Dedifferentiated amniotic fluid mesenchymal stem cell (primary cell): ENCODE results near the gene ITPRIP.

Experiments
- DNase-seq: peaks from one replicate; pipeline ENCODE4 v3.0.0-alpha.2; 2016; ENCODE audit errors: extremely low spot score

The ITPRIP gene

GRCh38 chr10:104326991-104327610 lies 11.2 kb downstream of the ITPRIP start:
- no peak for DNase-seq

GRCh38 chr10:104325436-104326435 lies 12.5 kb downstream of the ITPRIP start:
- DNase-seq = no peak

DNA sequence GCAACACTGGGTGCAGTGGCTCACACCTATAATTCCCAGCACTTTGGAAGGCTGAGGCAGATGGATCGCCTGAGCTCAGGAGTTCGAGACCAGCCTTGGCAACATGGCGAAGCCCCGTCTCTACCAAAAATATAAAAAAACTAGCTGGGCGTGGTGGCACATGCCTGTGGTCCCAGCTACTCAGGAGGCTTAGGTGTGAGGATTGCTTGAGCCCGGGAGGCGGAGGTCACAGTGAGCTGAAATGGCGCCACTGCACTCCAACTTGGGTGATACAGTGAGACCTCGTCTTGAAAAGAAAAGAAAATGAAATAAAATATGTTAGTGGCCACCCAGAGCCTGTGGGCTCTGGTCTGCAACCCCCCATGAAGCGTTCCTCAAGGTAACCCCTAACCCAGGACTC lies 13.3 kb downstream of the ITPRIP start:
- no peak for DNase-seq

DNA sequence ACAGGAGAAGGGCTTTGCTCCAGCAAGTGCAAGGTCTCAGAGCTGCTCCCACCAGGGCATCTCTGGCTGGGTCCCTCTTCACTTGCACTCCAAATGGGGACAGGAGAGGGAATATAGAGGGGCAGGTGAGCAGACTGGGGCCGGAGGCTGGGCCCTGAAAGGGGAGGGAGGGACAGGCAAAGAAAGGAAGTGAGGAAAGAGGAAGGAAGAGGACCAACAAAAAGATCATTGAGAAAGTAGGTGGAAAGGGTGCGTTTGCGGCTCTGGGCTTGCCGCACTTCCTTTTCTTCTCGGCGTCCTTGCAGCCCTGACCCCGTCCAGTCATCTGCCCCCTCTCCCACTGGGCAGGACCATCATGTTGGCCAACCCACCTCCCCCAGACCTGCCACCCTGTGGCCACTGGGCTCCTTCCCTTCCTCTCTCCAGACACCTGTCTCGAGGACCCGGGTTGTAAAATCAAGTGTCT lies 14.0 kb downstream of the ITPRIP start:
- DNase-seq = no peak

GRCh38 chr10:104323760-104324201 lies 14.5 kb downstream of the ITPRIP start:
- no peak for DNase-seq

GRCh38 chr10:104323085-104323484 lies 15.2 kb downstream of the ITPRIP start:
- DNase-seq = no peak

DNA sequence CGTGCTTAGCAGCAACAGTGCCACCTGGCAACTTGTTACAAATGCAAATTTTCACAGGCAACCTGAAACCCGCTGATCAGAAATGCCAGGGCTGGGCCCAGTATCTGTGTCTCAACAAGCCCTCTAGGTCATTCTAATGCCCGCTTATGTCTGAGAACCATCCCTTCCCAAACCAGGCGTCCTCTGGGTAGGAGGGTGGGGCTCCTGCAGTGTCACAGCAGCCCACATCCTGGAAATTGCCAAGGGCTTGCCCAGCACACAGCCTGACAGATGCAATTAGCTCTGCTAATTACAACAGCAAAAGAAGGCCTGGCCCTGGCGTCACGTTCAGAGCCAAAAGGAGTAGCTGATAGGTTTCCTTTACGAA lies 15.9 kb downstream of the ITPRIP start:
- DNase-seq = no peak

DNA sequence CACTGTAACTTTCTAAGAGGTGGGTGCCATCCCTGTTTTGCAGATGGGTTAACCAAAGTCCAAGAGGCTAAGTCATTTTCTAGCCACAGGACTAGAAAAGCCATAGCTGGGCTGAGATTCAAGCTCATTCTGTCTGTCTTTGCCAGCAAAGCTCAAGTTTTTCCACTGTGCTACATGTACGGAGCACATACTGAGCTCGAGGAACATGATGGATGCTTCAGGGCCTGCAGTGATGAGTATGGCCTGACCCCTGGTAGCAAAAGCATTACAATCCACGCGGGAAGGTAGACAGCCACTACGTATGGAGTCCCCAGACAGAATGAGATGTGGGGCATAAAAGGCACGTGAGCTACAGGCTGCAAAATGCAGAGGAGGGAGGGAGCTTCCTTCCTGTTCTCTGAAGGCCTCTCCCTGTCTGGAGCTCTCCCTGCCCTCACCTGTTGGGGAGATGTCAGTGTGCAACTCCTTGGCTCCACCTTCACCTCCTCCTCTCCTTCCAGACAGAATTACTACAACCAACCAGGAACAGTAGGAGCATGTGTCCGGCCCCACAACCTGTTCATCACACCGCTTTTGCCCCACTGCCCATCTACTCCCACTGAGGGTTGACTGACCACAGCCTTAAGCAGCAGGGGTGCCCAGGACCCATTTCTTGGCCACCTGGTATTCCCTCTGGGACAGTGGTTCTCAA lies 16.4 kb downstream of the ITPRIP start:
- no peak for DNase-seq

DNA sequence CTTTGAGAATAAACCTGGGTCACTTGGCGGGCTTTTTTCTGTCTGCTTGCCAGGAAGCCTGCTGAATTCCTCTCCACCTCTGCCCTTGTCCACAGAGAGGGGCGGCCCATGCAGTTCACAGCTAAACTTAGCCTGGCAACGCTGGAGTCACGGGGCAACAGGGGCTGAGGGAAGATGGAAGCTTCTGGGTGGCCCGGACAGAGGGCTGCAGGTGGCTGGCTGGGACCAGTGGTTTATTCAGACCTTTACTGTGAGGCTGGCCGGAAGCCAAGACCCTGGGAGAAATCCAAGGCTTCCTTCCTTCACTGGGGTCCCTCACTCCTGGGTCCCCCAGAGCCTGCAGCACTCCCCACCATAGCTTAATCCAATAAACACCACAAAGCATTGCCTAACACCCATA lies 17.0 kb downstream of the ITPRIP start:
- DNase-seq = no peak

GRCh38 chr10:104318810-104319741 lies 19.2 kb downstream of the ITPRIP start:
- no peak for DNase-seq

DNA sequence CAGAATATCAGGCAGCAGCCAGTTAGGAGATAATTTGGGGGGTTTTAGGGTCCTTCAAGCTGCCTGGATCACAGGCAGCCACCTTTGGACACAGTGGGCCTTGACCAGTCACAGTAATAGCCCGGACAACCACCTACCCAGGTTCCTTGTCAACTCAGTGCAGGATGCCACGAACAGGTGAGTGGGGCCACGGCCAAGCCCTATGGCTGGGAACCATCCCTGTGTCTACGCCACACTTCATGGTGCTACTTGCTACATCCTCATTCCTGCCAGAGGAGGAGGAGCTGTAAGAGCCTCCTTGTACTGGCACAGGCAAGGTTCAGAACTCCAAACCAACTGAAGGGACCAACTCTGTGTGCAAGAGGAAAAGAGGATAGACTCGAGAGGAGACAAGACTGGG lies 19.9 kb downstream of the ITPRIP start:
- DNase-seq = no peak

DNA sequence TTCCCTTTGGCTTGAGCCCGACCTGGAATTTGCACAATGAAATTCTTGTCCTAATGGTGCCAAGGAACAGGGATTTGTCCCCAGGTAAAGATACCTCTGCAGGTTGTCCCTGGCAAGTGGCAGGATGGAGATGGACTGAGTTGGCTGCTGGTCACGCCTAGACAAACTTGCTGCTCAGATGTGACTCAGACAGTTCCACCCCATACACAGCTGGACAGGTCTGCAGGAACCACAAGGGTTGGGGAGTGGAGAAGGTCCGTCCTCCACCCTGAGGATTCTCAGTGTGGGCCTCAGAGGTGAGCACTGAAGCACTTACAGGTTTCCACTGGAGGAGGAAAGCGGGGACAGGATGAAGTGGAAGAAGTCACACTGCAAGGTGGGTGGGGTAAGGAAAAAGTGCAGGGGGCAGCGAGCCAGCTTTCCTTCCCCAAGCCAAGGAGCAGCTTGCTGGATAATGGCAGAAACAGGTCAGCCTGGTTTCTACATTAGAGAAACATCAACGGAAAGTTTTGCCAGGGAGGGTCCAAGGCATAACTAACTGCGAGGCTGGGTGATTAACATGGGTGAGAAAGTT lies 20.5 kb downstream of the ITPRIP start:
- DNase-seq = no peak

- DNase-seq = peak; percentile 86
Measured at GRCh38 chr10:104317269-104317710, 21.0 kb downstream of the ITPRIP start.

DNA sequence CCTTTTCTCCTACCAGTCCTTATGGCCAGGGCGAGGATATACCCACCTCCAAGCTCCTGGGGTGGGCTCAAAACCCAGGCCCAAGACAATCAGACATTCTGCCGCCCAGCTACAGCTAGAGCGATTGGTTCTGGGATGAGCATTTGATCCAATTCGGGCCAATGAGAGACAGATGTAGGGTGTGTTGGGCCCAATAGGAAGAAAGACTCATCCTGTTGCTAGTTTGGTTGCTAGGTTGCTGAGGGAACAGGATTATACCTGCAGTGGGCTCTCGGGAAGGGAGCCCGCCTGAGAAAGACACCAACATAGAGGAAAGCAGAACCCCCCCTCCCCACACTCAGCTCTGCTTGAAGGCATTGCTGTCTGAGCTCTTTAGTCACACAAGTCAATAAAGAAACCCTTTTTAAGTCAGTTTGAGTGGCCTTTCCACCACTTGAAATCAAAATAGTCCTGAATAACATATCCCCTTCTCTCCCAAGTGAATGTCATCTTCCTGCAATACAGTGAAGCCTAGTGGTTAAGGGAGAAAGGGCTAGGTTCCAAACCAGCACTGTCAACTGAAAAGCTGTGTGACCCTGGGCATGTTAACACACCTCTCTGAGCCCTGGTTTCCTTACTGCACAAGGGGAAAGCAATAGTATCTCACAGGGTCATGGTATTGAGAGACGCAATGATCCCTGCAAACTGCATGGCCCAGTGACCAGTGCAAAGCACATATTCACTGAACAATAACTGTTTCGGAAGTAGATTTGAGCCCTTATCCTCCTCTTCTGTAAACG lies 21.8 kb downstream of the ITPRIP start:
- DNase-seq = no peak

DNA sequence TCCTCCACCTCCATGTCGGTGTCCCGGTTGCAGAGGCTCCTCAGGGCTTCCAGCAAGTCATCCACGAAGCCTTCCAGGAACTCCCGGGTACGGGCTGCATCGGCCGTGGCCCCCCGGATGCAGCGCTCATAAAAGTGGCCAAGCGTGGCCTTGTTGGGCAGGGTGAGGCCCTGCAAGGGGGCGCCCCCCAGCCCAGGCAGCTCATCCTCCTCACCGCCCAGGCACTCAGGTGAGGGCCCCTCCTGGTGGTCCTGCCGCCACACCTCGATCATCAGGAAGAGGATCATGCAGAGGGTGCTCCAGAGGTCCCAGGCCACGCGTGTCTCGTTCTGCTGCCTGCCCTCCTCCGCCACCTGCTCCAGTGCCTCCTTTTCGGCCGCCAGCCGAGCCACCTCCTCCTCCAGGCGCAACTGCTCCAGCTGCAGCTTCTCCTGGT lies 22.8 kb downstream of the ITPRIP start:
- no peak for DNase-seq

GRCh38 chr10:104314591-104315485 lies 23.4 kb downstream of the ITPRIP start:
- DNase-seq = no peak

DNA sequence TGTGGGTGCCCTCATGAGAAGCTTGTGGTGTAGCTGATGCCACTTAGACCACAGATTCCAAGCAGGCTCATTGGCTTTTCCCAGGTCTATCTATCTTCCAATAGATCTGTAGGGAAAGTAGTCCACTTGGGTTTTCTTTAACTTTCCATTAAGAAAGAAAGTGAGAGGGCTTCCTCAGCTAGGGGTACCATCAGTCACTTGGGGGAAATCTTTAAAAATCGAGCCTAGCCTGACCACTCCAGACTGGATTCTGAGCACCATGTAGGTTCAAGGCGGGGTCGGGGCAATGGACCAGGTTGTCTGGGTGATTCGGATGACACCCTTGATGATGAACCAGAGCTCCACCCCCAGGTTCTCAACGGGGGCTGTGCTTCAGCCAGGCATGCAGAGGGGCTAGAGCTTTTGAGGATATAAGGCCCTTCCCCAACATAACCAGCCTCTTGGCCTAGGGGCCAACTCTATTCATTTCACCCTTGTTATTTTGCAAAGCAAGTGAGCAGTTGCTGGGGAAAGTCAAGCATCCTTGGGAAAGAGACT lies 27.0 kb downstream of the ITPRIP start:
- no peak for DNase-seq
